ENCODE measurements around the gene NOL9.

The NOL9 gene

GRCh38 chr1:6545276-6546112 lies 8.8 kb downstream of the NOL9 start:
- Histone ChIP-seq H2AFZ (ENCODE audit: low read length) (no peak overlapping the region), H2BK120ac (ENCODE audit: low read depth, low read length) (no peak overlapping the region), H3K4me3 (ENCODE audit: low read length in 2 of 2) (no peak overlapping the region), H4K8ac (ENCODE audit: low read depth, low read length) (no peak overlapping the region), H3K9me3 (replicated peaks in 1 of 2; ENCODE audit: control insufficient read depth in 2 of 2, insufficient read depth in 1 of 2, low read depth in 1 of 2, low read length in 2 of 2) (no peaks in the 10 kb centered on the region), H2BK12ac (ENCODE audit: low read length) (no peak overlapping the region), H3K27me3 (ENCODE audit: control insufficient read depth in 3 of 3, insufficient read depth in 3 of 3, low read depth in 1 of 3, low read length in 3 of 3) (no peaks in the 10 kb centered on the region), H3K9ac (ENCODE audit: low read depth, low read length, poor library complexity) (no peak overlapping the region), H3K14ac (ENCODE audit: low read length) (no peak overlapping the region), H3K4me2 (ENCODE audit: insufficient read depth, low read length, poor library complexity, severe bottlenecking) (no peak overlapping the region), H3K23ac (ENCODE audit: low read depth, low read length, poor library complexity) (no peak overlapping the region), H3K27ac (replicated peaks; ENCODE audit: low read length) (no peak overlapping the region), H4K91ac (ENCODE audit: low read depth, low read length, poor library complexity) (no peak overlapping the region), H3K36me3 (replicated peaks in 1 of 2; ENCODE audit: control insufficient read depth in 2 of 2, insufficient read depth in 2 of 2, low read length in 2 of 2) (peaks cover 34 to 93% of the 10 kb centered on the region in 2 donors), H2AK5ac (ENCODE audit: low read depth, low read length) (no peak overlapping the region), H3K79me1 (ENCODE audit: low read depth, low read length) (no peaks in the 10 kb centered on the region), H3K18ac (ENCODE audit: low read length) (no peak overlapping the region), H2BK15ac (ENCODE audit: low read length) (no peak overlapping the region), H3K4ac (ENCODE audit: low read length) (no peak overlapping the region), H2BK5ac (ENCODE audit: low read length) (no peak overlapping the region), H3K4me1 (ENCODE audit: control insufficient read depth in 2 of 2, insufficient read depth in 1 of 2, low read depth in 1 of 2, low read length in 2 of 2) (no peaks in the 10 kb centered on the region)
- DNase-seq (ENCODE audit: low spot score): no peak
- no CpG with 5 or more reads among the region's 10 CpGs for WGBS, 2 donors (ENCODE audit: extremely low coverage in 2 of 2, insufficient read length in 2 of 2, insufficient replicate concordance in 1 of 2)

- Histone ChIP-seq H3K9ac (ENCODE audit: low read depth, low read length, poor library complexity) (no peak overlapping the region), H3K23ac (ENCODE audit: low read depth, low read length, poor library complexity) (no peak overlapping the region), H4K91ac (ENCODE audit: low read depth, low read length, poor library complexity) (no peak overlapping the region), H3K4me2 (ENCODE audit: insufficient read depth, low read length, poor library complexity, severe bottlenecking) (no peak overlapping the region), H2BK120ac (ENCODE audit: low read depth, low read length) (no peak overlapping the region), H3K27ac (replicated peaks; ENCODE audit: low read length) (no peak overlapping the region), H2BK12ac (ENCODE audit: low read length) (no peak overlapping the region), H3K36me3 (replicated peaks in 1 of 2; ENCODE audit: control insufficient read depth in 2 of 2, insufficient read depth in 2 of 2, low read length in 2 of 2) (peaks cover 34 to 89% of the 10 kb centered on the region in 2 donors), H3K4ac (ENCODE audit: low read length) (no peak overlapping the region), H3K79me1 (ENCODE audit: low read depth, low read length) (no peaks in the 10 kb centered on the region), H3K14ac (ENCODE audit: low read length) (no peak overlapping the region), H3K27me3 (ENCODE audit: control insufficient read depth in 3 of 3, insufficient read depth in 3 of 3, low read depth in 1 of 3, low read length in 3 of 3) (no peaks in the 10 kb centered on the region), H3K9me3 (replicated peaks in 1 of 2; ENCODE audit: control insufficient read depth in 2 of 2, insufficient read depth in 1 of 2, low read depth in 1 of 2, low read length in 2 of 2) (no peaks in the 10 kb centered on the region), H2AK5ac (ENCODE audit: low read depth, low read length) (no peak overlapping the region), H3K18ac (ENCODE audit: low read length) (no peak overlapping the region), H4K8ac (ENCODE audit: low read depth, low read length) (no peak overlapping the region), H2BK15ac (ENCODE audit: low read length) (no peak overlapping the region), H3K4me1 (ENCODE audit: control insufficient read depth in 2 of 2, insufficient read depth in 1 of 2, low read depth in 1 of 2, low read length in 2 of 2) (no peaks in the 10 kb centered on the region), H2BK5ac (ENCODE audit: low read length) (no peak overlapping the region), H2AFZ (ENCODE audit: low read length) (no peak overlapping the region), H3K4me3 (ENCODE audit: low read length in 2 of 2) (no peak overlapping the region)
- no CpG with 5 or more reads among the region's 3 CpGs for WGBS, 2 donors (ENCODE audit: extremely low coverage in 2 of 2, insufficient read length in 2 of 2, insufficient replicate concordance in 1 of 2)
- no peak for DNase-seq (ENCODE audit: low spot score)
Measured at GRCh38 chr1:6544831-6545230, 9.5 kb downstream of the NOL9 start.

- Histone ChIP-seq H3K23ac (ENCODE audit: low read depth, low read length, poor library complexity) (no peak overlapping the region), H2AK5ac (ENCODE audit: low read depth, low read length) (no peak overlapping the region), H2BK120ac (ENCODE audit: low read depth, low read length) (no peak overlapping the region), H4K8ac (ENCODE audit: low read depth, low read length) (no peak overlapping the region), H3K4me1 (ENCODE audit: control insufficient read depth in 2 of 2, insufficient read depth in 1 of 2, low read depth in 1 of 2, low read length in 2 of 2) (no peaks in the 10 kb centered on the region), H2BK5ac (ENCODE audit: low read length) (no peak overlapping the region), H3K9ac (ENCODE audit: low read depth, low read length, poor library complexity) (no peak overlapping the region), H3K27ac (replicated peaks; ENCODE audit: low read length) (no peak overlapping the region), H3K27me3 (ENCODE audit: control insufficient read depth in 3 of 3, insufficient read depth in 3 of 3, low read depth in 1 of 3, low read length in 3 of 3) (no peaks in the 10 kb centered on the region), H3K9me3 (replicated peaks in 1 of 2; ENCODE audit: control insufficient read depth in 2 of 2, insufficient read depth in 1 of 2, low read depth in 1 of 2, low read length in 2 of 2) (no peaks in the 10 kb centered on the region), H3K79me1 (ENCODE audit: low read depth, low read length) (peaks cover 2% of the 10 kb centered on the region), H2AFZ (ENCODE audit: low read length) (no peak overlapping the region), H4K91ac (ENCODE audit: low read depth, low read length, poor library complexity) (no peak overlapping the region), H3K4me2 (ENCODE audit: insufficient read depth, low read length, poor library complexity, severe bottlenecking) (no peak overlapping the region), H3K14ac (ENCODE audit: low read length) (no peak overlapping the region), H2BK15ac (ENCODE audit: low read length) (no peak overlapping the region), H2BK12ac (ENCODE audit: low read length) (no peak overlapping the region), H3K36me3 (replicated peaks in 1 of 2; ENCODE audit: control insufficient read depth in 2 of 2, insufficient read depth in 2 of 2, low read length in 2 of 2) (peaks cover 7 to 72% of the 10 kb centered on the region in 2 donors), H3K4ac (ENCODE audit: low read length) (no peak overlapping the region), H3K18ac (ENCODE audit: low read length) (no peak overlapping the region), H3K4me3 (ENCODE audit: low read length in 2 of 2) (no peak overlapping the region)
- no peak for DNase-seq (ENCODE audit: low spot score)
- WGBS, 2 donors (ENCODE audit: extremely low coverage in 2 of 2, insufficient read length in 2 of 2, insufficient replicate concordance in 1 of 2): no CpG with 5 or more reads among the region's 3 CpGs
Measured at GRCh38 chr1:6538956-6539355, 15.4 kb downstream of the NOL9 start.

GRCh38 chr1:6536291-6536690 lies 18.0 kb downstream of the NOL9 start:
- H3K36me3 ChIP-seq (replicated peaks in 1 of 2; ENCODE audit: control insufficient read depth in 2 of 2, insufficient read depth in 2 of 2, low read length in 2 of 2): peaks cover 20 to 77% of the 10 kb centered on the region in 2 donors
- WGBS, 2 donors (ENCODE audit: extremely low coverage in 2 of 2, insufficient read length in 2 of 2, insufficient replicate concordance in 1 of 2): no CpG with 5 or more reads among the region's 5 CpGs
- H3K9ac ChIP-seq (ENCODE audit: low read depth, low read length, poor library complexity): no peak overlapping the region

More at GRCh38 chr1:6536291-6536690, 18.0 kb downstream of the NOL9 start:
- DNase-seq (ENCODE audit: low spot score): no peak
- no peaks in the 10 kb centered on the region for H3K9me3 ChIP-seq (replicated peaks in 1 of 2; ENCODE audit: control insufficient read depth in 2 of 2, insufficient read depth in 1 of 2, low read depth in 1 of 2, low read length in 2 of 2)
- H4K91ac ChIP-seq (ENCODE audit: low read depth, low read length, poor library complexity): no peak overlapping the region
- no peak overlapping the region for H2AFZ ChIP-seq (ENCODE audit: low read length)
- no peak overlapping the region for H2BK5ac ChIP-seq (ENCODE audit: low read length)
- no peak overlapping the region for H2BK120ac ChIP-seq (ENCODE audit: low read depth, low read length)
- H3K27ac ChIP-seq (replicated peaks; ENCODE audit: low read length): no peak overlapping the region
- no peak overlapping the region for H3K4me2 ChIP-seq (ENCODE audit: insufficient read depth, low read length, poor library complexity, severe bottlenecking)
- H3K4me1 ChIP-seq (ENCODE audit: control insufficient read depth in 2 of 2, insufficient read depth in 1 of 2, low read depth in 1 of 2, low read length in 2 of 2): no peaks in the 10 kb centered on the region
- H3K23ac ChIP-seq (ENCODE audit: low read depth, low read length, poor library complexity): no peak overlapping the region
- no peak overlapping the region for H2BK15ac ChIP-seq (ENCODE audit: low read length)
- peaks cover 2% of the 10 kb centered on the region for H3K79me1 ChIP-seq (ENCODE audit: low read depth, low read length)
- H2AK5ac ChIP-seq (ENCODE audit: low read depth, low read length): no peak overlapping the region
- H2BK12ac ChIP-seq (ENCODE audit: low read length): no peak overlapping the region
- no peak overlapping the region for H3K4me3 ChIP-seq (ENCODE audit: low read length in 2 of 2)
- no peak overlapping the region for H4K8ac ChIP-seq (ENCODE audit: low read depth, low read length)
- H3K27me3 ChIP-seq (ENCODE audit: control insufficient read depth in 3 of 3, insufficient read depth in 3 of 3, low read depth in 1 of 3, low read length in 3 of 3): no peaks in the 10 kb centered on the region
- no peak overlapping the region for H3K14ac ChIP-seq (ENCODE audit: low read length)
- H3K4ac ChIP-seq (ENCODE audit: low read length): no peak overlapping the region
- no peak overlapping the region for H3K18ac ChIP-seq (ENCODE audit: low read length)

Measured in neuronal stem cell (in vitro differentiated cells).